T-helper 1 cell treated with Interleukin-12 subunit alpha and Interleukin-12 subunit beta and Interleukin-4 antibody, amounts not matched to agents 30 ng/mL and 1 ng/mL, for 36 hours (primary cell): Measurements from ENCODE around the gene STARD8. TPM values are rescaled to one million over a fixed set of nuclear protein-coding genes. Genes with fewer than 3 reads are reported as not detected.
"Not testable (repeated sequence)": the region's sequence is repeated elsewhere in the genome, so short reads cannot be mapped to it uniquely, and the experiment has no call there.

Experiments used
- intact Hi-C: fragments of 100-400 bp; cut with micrococcal nuclease; formaldehyde crosslinking; loops from one replicate; pipeline ENCODE4 v1.15.1; 2024
- total RNA-seq: library from RNA; stranded (reverse); gene quantifications from 2 replicates; pipeline ENCODE4 v1.2.3, GENCODE V29; 2022

Gene STARD8
- total RNA-seq, 1 donor from 2014 or later, result 2.1 TPM

DNA sequence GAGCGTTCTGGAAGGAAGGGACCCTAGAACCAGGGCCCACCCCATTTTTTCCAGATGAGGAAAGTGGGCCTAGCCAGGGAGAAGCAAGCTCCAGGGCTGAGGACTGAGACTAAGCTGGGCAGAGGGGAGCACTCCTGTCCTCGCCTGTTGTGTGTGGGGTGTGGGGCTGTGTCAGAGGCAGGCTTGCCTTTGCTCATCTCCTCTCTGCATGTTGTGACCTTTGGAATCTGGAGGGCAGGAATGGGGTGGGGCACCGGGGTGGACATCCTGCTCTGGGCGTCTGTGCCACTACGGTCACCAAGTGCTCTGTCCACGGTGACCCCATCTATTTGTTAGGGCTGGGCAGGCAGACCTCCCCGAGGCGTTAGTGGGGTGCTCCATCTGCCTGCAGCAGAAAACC, 41.5 kb downstream of the STARD8 start:
- intact Hi-C loops, result not testable (repeated sequence)

DNA sequence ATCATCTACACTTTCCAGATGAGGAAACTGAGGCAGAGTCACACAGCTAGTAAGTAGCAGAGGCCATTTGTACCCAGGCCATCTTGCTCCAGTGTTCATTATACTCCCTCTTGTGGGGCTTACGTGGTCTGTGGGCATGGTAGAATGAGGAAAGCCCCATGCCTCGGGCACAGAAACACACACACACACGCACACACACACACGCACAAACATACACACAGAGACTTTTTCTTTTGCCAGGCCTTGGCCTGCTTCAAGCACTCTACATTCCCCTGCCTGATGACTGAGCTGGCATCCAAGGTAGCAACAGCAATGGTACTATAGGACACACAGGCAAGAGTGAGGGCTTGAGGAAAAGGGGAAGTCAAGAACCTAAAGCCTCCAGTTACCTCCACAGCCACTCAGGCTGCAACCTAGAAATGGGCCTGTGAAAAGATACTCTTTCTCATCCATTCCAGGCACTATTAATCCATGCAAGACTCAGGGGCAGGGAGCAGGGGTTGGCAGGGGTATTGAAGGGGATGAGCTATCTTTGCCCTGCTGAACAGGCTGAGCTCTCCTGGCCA, 43.6 kb downstream of the STARD8 start:
- intact Hi-C loops, result loop anchor here (5.0 kb wide), 1 partner anchor 476 kb away; the partner anchor contains the start of gene PJA1

DNA sequence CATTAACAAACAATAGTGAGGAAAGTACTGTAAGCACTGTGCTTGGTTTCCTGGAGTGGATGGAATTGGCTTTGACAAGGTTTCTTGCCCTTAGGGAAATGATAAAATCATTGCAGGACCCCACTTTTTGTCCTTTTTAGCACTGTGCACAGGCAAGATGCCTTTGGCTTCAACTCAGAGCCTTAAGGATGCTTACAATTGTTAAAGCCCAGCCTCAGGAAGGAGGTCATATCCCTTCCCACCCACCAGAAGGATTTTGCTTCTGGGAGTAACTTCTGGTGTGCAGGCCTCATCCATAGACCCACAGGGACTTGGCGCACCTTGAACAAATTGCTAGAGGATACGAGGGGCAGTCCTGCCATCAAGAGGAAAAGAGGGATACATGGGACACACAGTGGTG, 44.5 kb downstream of the STARD8 start:
- intact Hi-C loops, result loop anchor here (5.0 kb wide), 1 partner anchor 475 kb away; the partner anchor contains the start of gene PJA1

DNA sequence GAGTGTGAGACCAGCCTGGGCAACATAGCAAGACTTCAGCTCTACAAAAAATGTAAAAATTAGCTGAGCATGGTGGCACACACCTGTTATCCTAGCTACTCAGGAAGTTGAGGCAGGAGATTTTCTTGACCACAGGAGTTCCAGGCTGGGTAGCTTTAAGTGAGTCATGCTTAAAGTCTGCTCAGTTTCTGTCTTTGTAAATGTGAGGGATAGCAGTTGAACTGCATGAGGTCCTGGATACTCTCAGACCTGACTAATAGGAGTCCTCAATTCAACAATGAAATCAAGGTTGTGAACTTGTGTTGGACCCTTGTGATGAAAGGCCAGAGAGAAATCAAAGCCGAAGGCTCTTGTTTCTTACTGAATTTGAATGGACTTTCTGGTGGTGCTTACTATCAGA, 45.2 kb downstream of the STARD8 start:
- intact Hi-C loops, result loop anchor here (5.0 kb wide), 1 partner anchor 475 kb away; the partner anchor contains the start of gene PJA1

DNA sequence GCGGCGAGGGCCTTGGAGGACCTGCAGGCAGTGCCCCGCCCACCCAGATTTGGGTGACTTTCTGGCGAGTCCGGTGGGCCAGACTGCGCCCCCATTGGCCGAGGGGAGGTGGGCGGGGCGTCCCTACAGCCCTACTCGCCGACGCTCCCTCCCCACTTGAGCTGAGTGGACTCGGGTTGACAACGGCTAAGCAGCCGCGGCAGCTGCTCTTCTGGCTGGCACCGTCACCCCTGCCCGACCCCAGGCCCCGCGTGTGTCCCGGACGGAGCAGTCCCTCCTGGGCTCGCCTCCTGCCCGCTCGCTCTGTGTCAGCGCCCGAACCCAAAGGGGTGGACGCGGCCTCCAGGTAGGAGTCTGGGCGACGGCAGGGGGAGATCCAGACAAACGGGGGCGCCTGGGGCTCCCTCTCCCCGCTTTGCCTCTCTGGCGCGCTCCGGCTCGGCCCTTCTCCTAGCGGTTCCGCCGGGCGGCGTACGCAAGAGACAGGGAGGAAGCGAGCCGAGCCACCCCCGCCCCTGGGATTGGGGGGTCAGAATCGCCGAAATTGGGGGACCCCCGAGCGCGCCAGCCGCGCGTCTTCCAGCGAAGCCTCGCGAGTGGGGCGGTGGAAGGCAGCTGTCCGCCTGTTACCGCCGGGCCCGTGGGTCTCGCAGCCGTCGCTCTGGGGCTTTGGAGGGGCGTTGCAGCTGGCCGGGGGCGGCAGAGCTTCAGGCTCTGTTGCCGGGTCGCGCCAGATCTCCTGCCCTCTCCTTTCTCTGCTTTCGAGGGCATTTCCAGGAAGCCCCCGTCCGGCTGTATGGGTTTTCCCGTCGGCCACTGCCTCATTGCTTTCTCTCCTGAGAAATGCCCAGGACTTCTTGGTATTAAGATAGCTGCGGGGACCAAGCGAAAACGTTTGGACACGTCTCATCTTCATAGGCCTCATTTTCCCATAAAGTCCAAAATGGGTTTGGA, 46.3 kb downstream of the STARD8 start:
- intact Hi-C loops, result loop anchor here (1.0 to 5.0 kb wide), 2 partner anchors 7 to 474 kb away; partner anchors contain the start of gene PJA1

DNA sequence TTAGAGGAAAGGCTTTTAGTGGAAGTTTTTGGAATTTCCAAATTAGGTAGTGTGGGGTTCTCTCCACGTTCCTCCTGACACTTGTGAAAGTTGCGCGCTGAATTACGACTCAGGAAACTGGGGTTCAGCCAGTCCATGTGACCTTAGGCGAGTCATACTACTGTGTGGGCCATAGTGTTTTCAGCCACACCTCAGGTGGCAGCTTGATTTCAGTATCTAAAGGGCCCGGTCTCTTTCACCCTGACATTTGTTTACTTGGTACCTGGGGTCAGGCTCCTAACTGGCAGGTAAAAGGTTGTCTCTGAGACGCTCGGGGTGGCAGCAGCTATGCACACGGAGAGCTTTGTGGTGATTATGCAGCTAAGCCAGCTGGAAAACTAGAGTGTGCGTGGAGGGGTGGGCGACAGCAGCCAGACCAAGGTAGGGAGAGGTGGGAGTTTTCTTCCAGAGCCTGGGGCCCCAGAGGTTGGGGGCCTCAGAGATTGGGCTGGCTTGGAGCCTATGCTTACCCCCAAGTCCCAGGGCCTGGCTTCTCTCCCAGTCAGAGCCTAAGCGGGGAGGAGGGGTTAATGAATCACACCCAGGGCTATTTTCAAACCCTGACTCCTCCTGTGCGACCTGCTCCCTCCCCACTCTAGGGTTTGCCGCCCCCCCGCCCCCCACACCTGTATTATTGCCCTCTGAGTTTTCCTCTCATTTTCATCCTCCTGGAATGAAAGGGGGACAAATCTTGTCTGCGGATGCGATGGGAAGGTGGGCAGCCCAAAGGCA, 47.2 kb downstream of the STARD8 start:
- intact Hi-C loops, result loop anchor here (1.0 to 5.0 kb wide), 2 partner anchors 8 to 473 kb away; partner anchors contain the start of gene PJA1

DNA sequence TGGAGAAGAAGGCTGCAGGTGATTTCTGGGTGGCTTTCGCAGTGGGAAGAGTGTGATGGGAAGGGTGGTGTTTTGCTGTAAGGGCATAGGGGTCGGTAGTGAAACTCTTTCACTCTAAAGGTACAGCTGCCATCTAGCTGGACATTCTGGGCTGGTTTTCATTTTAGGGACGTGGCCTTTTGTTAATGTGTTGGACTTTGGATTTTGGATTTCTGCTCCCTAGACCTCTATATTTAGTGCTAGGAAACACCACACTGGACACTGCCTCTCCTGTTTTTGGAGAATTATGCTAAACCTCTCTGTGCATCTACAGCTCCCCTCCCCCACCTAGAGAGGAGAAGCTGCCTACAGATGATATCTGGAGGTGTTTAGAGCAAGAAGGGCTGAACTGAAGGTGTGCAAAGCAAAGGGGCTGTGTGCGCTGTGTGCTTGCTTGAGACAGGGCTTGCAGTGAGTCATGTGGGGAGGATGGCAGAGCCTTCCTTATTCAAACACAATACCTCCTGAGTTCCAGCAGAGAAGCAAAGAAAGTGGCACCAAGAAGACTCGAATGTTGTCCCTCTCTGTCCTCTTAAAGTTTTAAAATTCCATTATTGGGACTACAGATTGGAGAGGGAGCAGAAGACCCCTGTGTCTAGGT, 47.9 kb downstream of the STARD8 start:
- intact Hi-C loops, result no loop called here

DNA sequence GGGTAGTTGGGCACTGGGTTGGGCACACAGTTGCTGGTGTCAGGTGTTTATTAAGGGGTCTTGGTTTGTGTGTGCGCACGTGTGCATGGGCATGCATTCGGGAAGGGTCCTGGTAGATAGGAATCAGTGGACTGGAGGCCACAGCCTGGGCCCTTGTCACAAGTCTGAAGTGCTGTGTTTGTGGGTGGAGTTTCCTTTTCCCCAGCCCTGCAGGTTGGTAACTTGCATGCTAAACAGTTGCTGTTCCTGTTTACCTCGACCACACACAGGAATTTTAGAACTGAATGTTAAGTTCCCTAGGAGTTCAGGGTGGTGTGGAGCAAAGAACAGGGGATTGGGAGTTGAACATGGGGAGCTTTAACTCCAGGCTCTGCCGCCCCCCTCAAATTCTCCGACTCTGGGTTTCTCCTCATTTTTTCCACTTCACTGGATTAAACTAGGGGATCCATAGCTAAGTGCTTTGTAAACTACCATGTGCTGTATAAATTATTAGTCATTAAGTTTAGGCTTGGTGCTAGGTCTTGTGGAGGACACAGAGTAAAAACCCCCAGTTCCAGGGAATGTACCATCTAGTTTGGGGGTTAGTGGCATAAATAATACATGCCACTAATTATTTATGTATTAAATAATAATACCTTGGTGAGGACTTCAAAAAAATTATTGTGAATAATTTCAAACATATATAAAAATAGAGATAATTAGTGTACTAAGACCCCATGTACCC, 49.0 kb downstream of the STARD8 start:
- intact Hi-C loops, result no loop called here

DNA sequence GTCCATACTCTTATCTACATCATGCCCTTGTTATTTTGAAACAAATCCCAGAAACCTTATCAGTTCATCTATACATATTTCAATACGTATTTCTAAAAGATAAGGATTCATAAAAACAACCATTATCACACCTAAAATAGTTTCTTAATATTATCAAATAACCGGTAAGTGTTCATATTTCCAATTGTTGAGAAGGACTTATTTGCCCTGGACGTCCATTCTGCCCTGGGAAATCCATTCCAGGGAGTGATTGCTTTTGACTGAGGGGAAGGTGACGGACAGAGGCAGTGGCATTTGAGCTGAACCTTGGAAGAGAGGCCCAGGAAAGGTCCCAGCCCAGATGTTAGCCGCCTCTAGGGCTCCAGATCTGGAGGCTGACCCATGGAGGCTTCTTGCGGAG, 49.6 kb downstream of the STARD8 start:
- intact Hi-C loops, result no loop called here

DNA sequence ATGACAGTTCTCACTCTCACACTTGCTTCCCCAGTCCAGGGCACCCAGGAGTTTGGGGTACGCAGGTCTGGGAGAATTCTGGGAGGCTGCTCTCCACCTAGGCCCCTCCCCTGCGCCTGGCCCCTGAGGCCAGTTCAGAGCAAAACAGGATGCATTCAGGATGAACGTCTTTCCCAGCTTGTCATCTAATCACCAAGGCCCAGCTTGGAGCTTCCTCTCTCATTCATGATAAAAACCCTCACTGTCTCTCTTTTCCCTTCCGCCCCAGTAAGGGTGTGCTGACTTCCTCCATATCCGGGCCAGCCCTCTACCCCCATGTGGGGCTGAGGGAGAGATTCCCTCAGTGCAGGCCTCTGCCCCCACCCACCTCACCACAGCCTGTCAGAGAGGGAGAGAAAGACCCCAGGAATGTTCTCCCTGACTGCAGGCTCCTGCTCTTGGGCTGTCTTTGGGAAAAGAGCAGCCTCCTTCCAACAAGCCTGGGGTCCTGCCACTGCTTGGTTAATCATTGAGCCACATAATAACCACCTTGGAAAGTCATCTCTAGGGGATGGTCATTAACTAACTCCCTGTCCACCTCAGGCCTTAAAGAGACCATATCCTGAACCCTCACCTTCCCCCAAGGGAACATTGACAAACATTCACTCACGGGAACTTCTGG, 50.1 kb downstream of the STARD8 start:
- intact Hi-C loops, result no loop called here

DNA sequence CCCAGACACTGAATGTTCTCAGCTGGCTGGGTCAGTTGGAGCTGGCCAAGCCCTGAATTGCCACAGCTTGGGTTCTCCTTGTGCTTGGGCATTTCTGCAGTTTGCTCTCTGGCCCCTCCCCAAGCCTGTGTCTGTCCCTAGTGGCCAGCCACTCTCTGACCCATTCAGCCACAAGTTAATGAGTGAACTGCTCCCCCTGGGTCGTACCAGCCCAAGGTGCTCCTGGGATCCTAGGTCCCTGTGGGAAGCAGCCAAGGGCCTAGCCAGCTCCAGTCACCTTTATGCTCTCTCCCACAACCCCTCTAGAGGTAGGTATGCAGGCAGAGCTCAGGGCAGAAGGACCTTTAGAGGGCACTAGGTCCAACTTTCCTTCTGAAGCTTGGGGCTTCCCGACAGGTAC, 51.5 kb downstream of the STARD8 start:
- intact Hi-C loops, result no loop called here

DNA sequence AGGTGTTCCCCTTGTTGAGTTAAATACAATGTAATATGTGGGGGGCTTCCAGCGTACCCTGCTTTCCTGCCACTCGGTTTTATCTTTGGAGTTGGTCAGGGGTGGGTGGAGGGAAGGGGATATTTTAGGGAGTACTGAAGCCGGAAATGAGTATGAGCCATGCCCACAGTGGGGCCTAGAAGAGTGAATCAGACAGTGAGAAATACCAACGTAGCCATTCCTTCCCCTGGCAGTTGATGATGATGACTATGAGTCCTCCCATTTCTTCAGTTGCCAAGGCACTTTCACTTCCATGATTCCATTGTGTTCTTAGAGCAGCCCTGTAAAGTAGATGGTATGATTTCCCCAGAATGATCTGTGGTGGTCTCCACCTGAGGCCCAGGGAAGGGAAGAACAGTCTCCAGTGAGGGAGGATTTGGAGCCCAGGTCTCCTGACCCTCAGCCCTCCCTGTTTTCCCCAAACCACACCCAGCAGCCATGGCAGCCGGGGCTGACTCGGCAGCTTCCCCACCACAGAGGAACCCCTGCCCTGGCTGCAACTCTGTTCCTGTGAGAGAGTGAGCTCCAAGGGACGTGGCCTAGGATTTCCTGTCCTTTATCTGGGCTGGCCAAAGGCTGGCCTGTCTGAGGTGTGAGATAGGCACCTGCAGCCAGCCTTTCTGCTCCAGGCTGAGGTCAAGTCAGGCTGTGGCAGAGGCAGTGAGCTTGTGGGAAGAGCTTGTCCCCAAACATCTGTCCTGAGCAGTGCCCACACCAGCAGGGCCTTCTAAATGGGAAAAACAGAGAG, 52.7 kb downstream of the STARD8 start:
- intact Hi-C loops, result no loop called here

DNA sequence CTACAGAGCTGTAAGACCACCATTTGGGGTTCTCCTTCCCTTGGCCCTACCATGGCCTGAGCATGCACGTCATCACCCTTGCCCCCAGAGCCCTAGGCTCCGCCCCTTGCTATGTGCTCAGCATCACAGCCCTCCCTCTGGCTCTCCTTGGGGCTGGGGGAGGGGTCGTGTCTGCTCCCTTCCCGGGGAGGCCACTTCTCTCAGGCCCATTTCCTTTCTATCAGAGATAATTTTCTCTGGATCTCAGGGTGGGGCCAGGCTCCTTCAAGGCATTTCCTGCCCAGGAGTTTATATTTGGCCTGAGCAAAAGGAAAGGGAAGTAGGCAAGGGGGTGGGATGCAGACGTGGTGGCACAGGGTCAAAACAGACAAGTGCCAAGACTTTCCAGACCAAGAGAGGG, 55.9 kb downstream of the STARD8 start:
- intact Hi-C loops, result no loop called here

DNA sequence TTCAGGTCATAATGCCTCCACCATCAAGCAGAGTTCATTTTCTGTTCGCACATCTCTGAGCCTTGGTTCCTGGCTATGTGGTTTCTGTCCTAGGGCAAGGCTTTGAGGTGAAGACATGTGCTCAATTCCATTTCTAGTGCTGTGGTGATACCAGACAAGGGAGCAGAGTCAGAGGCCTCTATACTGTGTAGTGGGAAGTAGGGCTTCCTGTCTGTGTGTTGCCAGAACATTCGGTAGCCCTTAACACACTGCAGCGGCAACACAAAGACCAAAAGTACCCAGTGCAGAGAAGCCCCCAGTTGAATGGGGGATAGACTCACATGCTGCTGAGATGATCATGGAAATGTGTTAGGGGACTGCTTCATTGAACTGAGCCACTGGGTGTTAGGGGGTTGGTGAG, 56.4 kb downstream of the STARD8 start:
- intact Hi-C loops, result no loop called here

DNA sequence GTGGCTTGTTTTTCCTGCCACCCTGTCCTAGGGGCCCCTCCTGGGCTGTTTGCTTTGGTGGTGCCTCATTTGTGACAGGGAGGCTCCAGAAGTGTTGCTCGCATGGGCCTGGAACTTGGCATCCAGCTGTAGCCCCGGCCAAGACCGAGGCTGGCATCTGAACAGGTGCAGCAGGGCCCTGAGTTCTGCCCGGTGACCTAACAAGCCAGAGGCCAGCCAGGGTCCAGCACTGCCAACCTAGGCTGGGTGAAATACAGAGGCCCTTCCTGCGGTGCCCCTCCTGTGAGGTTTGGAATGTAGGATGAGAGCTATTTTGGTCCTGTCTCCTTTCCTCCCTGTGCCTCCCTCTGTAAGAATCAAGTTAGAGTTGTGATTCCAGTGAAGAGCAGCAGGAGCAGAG, 58.5 kb downstream of the STARD8 start:
- intact Hi-C loops, result no loop called here

DNA sequence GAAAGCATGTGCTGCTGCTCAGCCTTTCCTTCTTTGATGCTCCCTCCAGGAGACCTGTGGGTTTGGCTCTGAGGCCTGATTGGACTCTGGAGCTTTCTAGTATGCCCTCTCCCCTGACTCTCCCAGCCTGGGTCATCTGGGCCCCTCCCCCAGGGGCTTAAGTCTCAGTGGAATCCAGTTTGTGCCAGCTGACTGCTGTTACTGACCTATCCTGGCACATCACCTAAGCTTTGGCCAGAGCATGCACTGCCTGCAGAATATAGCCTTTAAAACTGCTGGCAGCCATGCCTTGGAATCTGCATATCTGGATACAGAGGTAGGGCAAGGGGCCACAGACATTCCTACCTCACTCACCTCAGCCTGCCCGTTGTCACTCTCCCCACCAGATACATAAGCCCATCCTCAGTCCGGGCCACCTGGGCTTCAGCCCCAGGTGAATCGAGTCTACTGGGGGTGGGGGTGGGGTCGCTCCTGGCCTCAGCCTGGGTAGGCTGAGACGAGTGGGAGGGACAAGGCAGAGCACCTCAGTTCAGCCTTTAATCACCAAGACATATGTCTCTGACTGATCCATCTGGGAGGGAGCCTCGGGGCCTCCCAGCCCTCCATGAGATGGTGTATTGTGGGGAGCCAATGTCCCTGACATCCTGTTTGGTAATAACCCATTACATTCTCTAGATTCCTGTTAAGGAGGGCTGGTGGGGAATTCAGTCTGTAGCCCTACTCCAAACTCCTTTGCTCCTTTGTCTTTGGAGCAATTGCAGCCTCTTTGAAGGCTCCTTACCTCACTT, 61.2 kb downstream of the STARD8 start:
- intact Hi-C loops, result no loop called here

DNA sequence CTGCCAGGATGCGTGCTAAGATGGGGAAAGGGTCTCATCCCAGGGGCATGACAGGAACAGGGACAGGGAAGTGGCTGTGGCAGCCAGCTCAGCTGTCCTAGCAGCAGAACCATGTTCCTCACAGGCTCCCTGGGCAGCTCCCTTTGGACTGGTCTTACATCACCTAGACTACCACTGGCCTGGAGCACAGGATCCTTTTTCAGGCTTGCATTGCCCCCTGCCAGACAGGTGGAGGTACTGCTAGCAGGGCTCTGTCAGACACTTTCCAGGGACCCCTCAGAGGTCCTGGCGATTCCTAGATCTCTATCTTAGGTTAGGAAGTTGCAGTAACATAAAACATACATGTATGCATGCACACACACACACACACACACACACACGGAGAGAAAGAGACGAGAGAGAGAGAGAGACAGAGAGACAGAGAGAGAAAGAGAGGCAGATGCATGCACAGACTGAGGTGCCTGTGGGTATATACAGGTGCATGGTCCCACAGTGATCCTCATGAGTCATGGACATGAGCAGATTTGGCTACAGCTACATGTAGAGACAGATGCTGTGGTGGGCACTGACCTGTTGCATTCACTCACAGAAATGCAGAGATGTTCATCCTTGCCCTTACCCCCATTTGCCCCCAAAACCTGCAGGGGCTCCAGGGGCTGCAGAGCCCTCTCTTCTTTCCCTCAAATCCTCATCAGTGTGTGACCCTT, 63.6 kb downstream of the STARD8 start:
- intact Hi-C loops, result loop anchor here (1.0 kb wide), 2 partner anchors 112 to 200 kb away; no protein-coding TSS in a partner anchor

DNA sequence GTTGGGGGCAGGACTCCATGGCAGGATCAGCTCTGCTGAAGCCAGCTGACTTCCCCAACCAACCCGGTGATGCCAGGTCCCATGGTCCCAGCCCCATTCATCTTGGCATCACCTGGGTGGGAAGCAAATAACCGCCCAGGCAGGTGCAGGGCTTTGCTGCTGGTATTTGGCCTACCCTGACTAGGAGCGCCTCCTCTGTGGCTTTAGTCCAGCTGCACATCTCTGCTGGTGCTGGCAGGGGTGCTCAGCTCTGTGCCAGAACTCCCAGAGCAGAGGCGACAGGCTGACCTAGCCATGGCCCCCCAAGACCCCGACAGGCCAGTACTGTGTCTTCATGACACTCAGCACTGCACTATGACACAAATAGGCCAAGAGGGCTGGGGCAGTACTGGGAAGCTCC, 64.4 kb downstream of the STARD8 start:
- intact Hi-C loops, result loop anchor here (1.0 kb wide), 2 partner anchors 113 to 201 kb away; no protein-coding TSS in a partner anchor
